Smooth muscle cell (in vitro differentiated cells): ENCODE measurements around the gene USP50. TPM values are rescaled to one million over a fixed set of nuclear protein-coding genes. Genes with fewer than 3 reads are reported as not detected.

ENCODE experiments used
- DNase-seq: peaks from one replicate; lab custom pipeline; 2025; ENCODE audit not compliant: unreplicated experiment; lab: John Stamatoyannopoulos, UW
- H2AFZ ChIP-seq: fragments of 200-600 bp; sonication (generic); 2 replicates; pipeline ENCODE4 v1.6.0; 2016; ENCODE audit warnings: antibody characterized with exemption, low read depth, mild to moderate bottlenecking
- H3F3A ChIP-seq: fragments of 200-600 bp; sonication (generic); 2 replicates; pipeline ENCODE4 v1.6.0; 2017; ENCODE audit warnings: antibody characterized with exemption, low read depth
- H3K27ac ChIP-seq: fragments of 200-600 bp; sonication (generic); 2 replicates; pipeline ENCODE4 v1.5.1; 2016; ENCODE audit warnings: low read depth, mild to moderate bottlenecking
- H3K27me3 ChIP-seq: fragments of 200-600 bp; sonication (generic); 2 replicates; pipeline ENCODE4 v1.6.1; 2016; ENCODE audit warnings: low read depth, mild to moderate bottlenecking
- H3K36me3 ChIP-seq: fragments of 200-600 bp; sonication (generic); 2 replicates; pipeline ENCODE4 v1.5.1; 2016; ENCODE audit warnings: low read depth
- H3K4me1 ChIP-seq: fragments of 200-600 bp; sonication (generic); 2 replicates; pipeline ENCODE4 v1.5.1; 2016; ENCODE audit warnings: low read depth
- H3K4me2 ChIP-seq: fragments of 200-600 bp; sonication (generic); 2 replicates; pipeline ENCODE4 v1.6.0; 2016; ENCODE audit warnings: mild to moderate bottlenecking
- H3K4me3 ChIP-seq: fragments of 200-600 bp; sonication (generic); 2 replicates; pipeline ENCODE4 v1.5.1; 2016; ENCODE audit warnings: mild to moderate bottlenecking
- H3K79me2 ChIP-seq: fragments of 200-600 bp; sonication (generic); 2 replicates; pipeline ENCODE4 v1.6.0; 2016; ENCODE audit warnings: low read depth, mild to moderate bottlenecking
- H3K9ac ChIP-seq: fragments of 200-600 bp; sonication (generic); 2 replicates; pipeline ENCODE4 v1.6.0; 2016; ENCODE audit warnings: low read depth
- H3K9me3 ChIP-seq: fragments of 200-600 bp; sonication (generic); replicated peaks from 2 replicates; pipeline ENCODE4 v1.5.1; 2016; ENCODE audit warnings: low read depth
- H4K20me1 ChIP-seq: fragments of 200-600 bp; sonication (generic); 2 replicates; pipeline ENCODE4 v1.6.0; 2016; ENCODE audit warnings: low read depth
- CTCF ChIP-seq: fragments of 200-600 bp; sonication (generic); IDR thresholded peaks from 2 replicates; pipeline ENCODE4 v1.5.1; 2017; ENCODE audit warnings: borderline replicate concordance, mild to moderate bottlenecking, antibody characterized with exemption; ENCODE audit not compliant: insufficient read depth, poor library complexity, severe bottlenecking
- WGBS: methylation state at CpG from one replicate; pipeline ENCODE4 v1.1.7; 2016; ENCODE audit warnings: low lambda C conversion rate; 5-methylcytosine and 5-hydroxymethylcytosine counted together
- polyA plus RNA-seq: library from polyadenylated mRNA; unstranded; fragments of >200 nt; fragmentation: Nextera tagmentation; extraction: Ambion mirVana; gene quantifications from 2 replicates; pipeline ENCODE4 v1.2.1, GENCODE V29; 2016
- total RNA-seq: library from RNA; depleted of rRNA; stranded (reverse); fragments of >200 nt; gene quantifications from 2 replicates; pipeline ENCODE4 v1.2.3, GENCODE V29; 2014

USP50 gene
- total and polyA plus RNA-seq, 2 experiments from 2014 or later = not detected

- Histone ChIP-seq H3K9ac (no peak overlapping the region), H3K27ac (no peak overlapping the region), H3K36me3 (peaks cover 20% of the 10 kb centered on the region), H3K27me3 (no peaks in the 10 kb centered on the region), H2AFZ (no peak overlapping the region), H3K9me3 (no peaks in the 10 kb centered on the region), H3K4me1 (no peaks in the 10 kb centered on the region), H3K4me3 (no peak overlapping the region), H4K20me1 (no peaks in the 10 kb centered on the region), H3F3A (no peaks in the 10 kb centered on the region), H3K79me2 (peaks cover 3% of the 10 kb centered on the region), H3K4me2 (no peak overlapping the region)
- no peak for TF ChIP-seq CTCF
- WGBS = 97% methylated on average over 12 of the region's 12 CpGs
- DNase-seq = no peak
These were observed 70.3 kb downstream of the USP50 start for GRCh38 chr15:50476143-50476542.

- 98% methylated on average over 2 of the region's 2 CpGs for whole genome bisulfite sequencing
- Histone ChIP-seq H3K36me3 (no peaks in the 10 kb centered on the region), H3K79me2 (no peaks in the 10 kb centered on the region), H4K20me1 (no peaks in the 10 kb centered on the region), H3K4me1 (no peaks in the 10 kb centered on the region), H3F3A (no peaks in the 10 kb centered on the region), H3K4me2 (no peak overlapping the region), H3K27ac (no peak overlapping the region), H2AFZ (no peak overlapping the region), H3K27me3 (no peaks in the 10 kb centered on the region), H3K9ac (no peak overlapping the region), H3K4me3 (no peak overlapping the region), H3K9me3 (no peaks in the 10 kb centered on the region)
- TF ChIP-seq CTCF = no peak
- DNase-seq = no peak
These were observed 75.4 kb downstream of the USP50 start for GRCh38 chr15:50471072-50471471.

- no peaks in the 10 kb centered on the region for H3F3A ChIP-seq
- no peak overlapping the region for H3K4me2 ChIP-seq
- no peak overlapping the region for H2AFZ ChIP-seq
- DNase-seq = no peak
- WGBS = 84% methylated on average over 2 of the region's 2 CpGs
- no peaks in the 10 kb centered on the region for H3K9me3 ChIP-seq
- no peak for TF ChIP-seq CTCF
- no peaks in the 10 kb centered on the region for H3K4me1 ChIP-seq
- peaks cover 12% of the 10 kb centered on the region for H3K36me3 ChIP-seq
- H3K4me3 ChIP-seq = no peak overlapping the region
- no peak overlapping the region for H3K9ac ChIP-seq
- no peaks in the 10 kb centered on the region for H3K79me2 ChIP-seq
- no peaks in the 10 kb centered on the region for H4K20me1 ChIP-seq
- no peaks in the 10 kb centered on the region for H3K27me3 ChIP-seq
- H3K27ac ChIP-seq = no peak overlapping the region
These were observed 82.8 kb downstream of the USP50 start for GRCh38 chr15:50463423-50464358.
